ENCODE measurements around the gene SEL1L3. TPM values are rescaled to one million over a fixed set of nuclear protein-coding genes. Genes with fewer than 3 reads are reported as not detected.

The SEL1L3 gene
- total and polyA plus RNA-seq, 7 donors: 1.0 to 4.3 (median 1.6) TPM

DNA sequence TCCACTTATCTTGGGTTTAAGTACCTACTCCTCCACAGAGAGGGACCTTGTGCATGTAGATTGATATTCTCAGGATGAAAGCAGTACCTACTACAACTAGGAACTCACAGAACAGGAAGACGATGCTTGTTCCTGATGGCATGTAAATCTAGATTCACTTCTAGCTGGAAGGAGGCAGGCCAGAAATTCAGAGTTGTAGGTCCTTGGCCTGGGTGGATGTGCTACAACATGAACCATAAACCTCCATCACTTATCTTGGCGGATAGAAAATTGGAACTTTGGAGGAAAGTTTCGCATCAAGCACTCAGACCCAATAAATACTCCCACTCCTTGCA lies 41.9 kb upstream of the SEL1L3 start:
- ATAC-seq (no peak), DNase-seq (no peak)
- TF ChIP-seq, protein P1, sequence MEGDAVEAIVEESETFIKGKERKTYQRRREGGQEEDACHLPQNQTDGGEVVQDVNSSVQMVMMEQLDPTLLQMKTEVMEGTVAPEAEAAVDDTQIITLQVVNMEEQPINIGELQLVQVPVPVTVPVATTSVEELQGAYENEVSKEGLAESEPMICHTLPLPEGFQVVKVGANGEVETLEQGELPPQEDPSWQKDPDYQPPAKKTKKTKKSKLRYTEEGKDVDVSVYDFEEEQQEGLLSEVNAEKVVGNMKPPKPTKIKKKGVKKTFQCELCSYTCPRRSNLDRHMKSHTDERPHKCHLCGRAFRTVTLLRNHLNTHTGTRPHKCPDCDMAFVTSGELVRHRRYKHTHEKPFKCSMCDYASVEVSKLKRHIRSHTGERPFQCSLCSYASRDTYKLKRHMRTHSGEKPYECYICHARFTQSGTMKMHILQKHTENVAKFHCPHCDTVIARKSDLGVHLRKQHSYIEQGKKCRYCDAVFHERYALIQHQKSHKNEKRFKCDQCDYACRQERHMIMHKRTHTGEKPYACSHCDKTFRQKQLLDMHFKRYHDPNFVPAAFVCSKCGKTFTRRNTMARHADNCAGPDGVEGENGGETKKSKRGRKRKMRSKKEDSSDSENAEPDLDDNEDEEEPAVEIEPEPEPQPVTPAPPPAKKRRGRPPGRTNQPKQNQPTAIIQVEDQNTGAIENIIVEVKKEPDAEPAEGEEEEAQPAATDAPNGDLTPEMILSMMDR (IDR thresholded peaks at IDR 0.05): no peak
- intact Hi-C loops (cut with DNase I): no loop called here
- Histone ChIP-seq H3K27me3 (ENCODE audit: insufficient read depth in 3 of 3, low read length in 2 of 3) (no peaks in the 10 kb centered on the region), H3K36me3 (ENCODE audit: insufficient read depth in 1 of 2, low read depth in 1 of 2) (no peaks in the 10 kb centered on the region), H3K4me1 (no peaks in the 10 kb centered on the region), H3K9me3 (no peaks in the 10 kb centered on the region), H3K27ac (no peak overlapping the region), H3K4me3 (no peak overlapping the region)
- 97 to 99% (median 97%) methylated on average over 3 of the region's 3 CpGs for WGBS, 3 donors

- no peak for ATAC-seq
- DNase-seq: no peak
- WGBS, 3 donors: 60 to 74% (median 70%) methylated on average over 8 of the region's 8 CpGs
- no peaks in the 10 kb centered on the region for H3K36me3 ChIP-seq (ENCODE audit: insufficient read depth in 1 of 2, low read depth in 1 of 2)
- TF ChIP-seq, protein P1 (IDR thresholded peaks at IDR 0.05): no peak
- no peaks in the 10 kb centered on the region for H3K27me3 ChIP-seq (ENCODE audit: insufficient read depth in 3 of 3, low read length in 2 of 3)
- intact Hi-C loops (cut with DNase I): no loop called here
- H3K9me3 ChIP-seq: no peaks in the 10 kb centered on the region
- no peaks in the 10 kb centered on the region for H3K4me1 ChIP-seq
- no peak overlapping the region for H3K4me3 ChIP-seq
- no peak overlapping the region for H3K27ac ChIP-seq
Measured at GRCh38 chr4:25903900-25904747, 41.3 kb upstream of the SEL1L3 start.

DNA sequence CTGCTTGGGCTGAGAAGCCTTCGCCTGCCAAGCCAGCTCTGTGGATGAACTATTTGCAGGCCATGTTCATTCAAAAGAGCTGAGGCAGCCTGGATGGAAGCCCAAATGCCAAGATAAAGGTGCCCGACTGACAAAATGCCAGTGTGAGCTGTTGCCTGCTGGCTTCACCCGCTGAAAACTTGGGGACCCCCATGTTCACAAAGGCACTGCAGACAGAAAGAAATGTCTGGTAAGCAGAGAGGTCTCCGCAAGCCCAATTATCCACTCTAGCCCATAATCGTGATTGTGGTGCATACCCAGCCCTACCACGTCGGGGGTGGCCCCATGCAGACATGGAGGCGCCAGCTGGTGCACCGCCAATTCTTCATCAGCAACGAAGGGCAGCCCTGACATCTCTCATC lies 38.2 kb upstream of the SEL1L3 start:
- WGBS, 3 donors: 70 to 76% (median 74%) methylated on average over 10 of the region's 10 CpGs
- intact Hi-C loops (cut with DNase I): no loop called here
- TF ChIP-seq, protein P1 (IDR thresholded peaks at IDR 0.05): no peak
- Histone ChIP-seq H3K36me3 (ENCODE audit: insufficient read depth in 1 of 2, low read depth in 1 of 2) (no peaks in the 10 kb centered on the region), H3K4me3 (no peak overlapping the region), H3K4me1 (no peaks in the 10 kb centered on the region), H3K27me3 (ENCODE audit: insufficient read depth in 3 of 3, low read length in 2 of 3) (no peaks in the 10 kb centered on the region), H3K27ac (no peak overlapping the region), H3K9me3 (no peaks in the 10 kb centered on the region)
- ATAC-seq: no peak
- DNase-seq: no peak

DNA sequence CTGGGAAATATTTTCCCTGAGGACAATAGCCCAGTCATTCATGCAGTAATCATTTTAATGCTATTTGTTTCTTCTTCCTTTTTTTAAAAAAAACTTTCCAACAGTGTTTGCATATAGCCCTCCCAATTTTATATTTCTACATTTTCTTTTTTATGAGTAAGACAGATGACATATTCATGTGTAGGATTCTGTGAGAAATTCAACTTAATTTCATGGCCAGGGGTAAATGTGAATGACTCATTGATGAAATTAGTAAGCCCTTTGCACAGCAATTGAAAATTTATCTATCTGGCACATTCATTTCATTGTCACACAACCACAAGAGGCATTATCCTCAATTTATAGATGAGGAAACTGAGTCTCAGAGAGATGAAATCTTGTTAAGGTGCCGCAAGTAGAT lies 37.5 kb upstream of the SEL1L3 start:
- H3K4me3 ChIP-seq: no peak overlapping the region
- H3K9me3 ChIP-seq: no peaks in the 10 kb centered on the region
- no peak for ATAC-seq
- no peaks in the 10 kb centered on the region for H3K4me1 ChIP-seq
- WGBS, 3 donors: 82 to 97% (median 90%) methylated on average over 1 of the region's 1 CpG
- H3K27me3 ChIP-seq (ENCODE audit: insufficient read depth in 3 of 3, low read length in 2 of 3): no peaks in the 10 kb centered on the region
- H3K36me3 ChIP-seq (ENCODE audit: insufficient read depth in 1 of 2, low read depth in 1 of 2): no peaks in the 10 kb centered on the region
- H3K27ac ChIP-seq: no peak overlapping the region
- intact Hi-C loops (cut with DNase I): no loop called here
- DNase-seq: no peak
- TF ChIP-seq, protein P1 (IDR thresholded peaks at IDR 0.05): no peak
